ENCODE data around the gene MCRIP1. TPM values are rescaled to one million over a fixed set of nuclear protein-coding genes. Genes with fewer than 3 reads are reported as not detected.
A peak's percentile ranks its signal among the peaks of the same experiment; 100 is the strongest.

MCRIP1 gene
- total and polyA plus RNA-seq, 2 of the 8 experiments (the other 6 are each of a cell fraction or from before 2014, with no cell fraction given), result 103 to 151 TPM

DNA sequence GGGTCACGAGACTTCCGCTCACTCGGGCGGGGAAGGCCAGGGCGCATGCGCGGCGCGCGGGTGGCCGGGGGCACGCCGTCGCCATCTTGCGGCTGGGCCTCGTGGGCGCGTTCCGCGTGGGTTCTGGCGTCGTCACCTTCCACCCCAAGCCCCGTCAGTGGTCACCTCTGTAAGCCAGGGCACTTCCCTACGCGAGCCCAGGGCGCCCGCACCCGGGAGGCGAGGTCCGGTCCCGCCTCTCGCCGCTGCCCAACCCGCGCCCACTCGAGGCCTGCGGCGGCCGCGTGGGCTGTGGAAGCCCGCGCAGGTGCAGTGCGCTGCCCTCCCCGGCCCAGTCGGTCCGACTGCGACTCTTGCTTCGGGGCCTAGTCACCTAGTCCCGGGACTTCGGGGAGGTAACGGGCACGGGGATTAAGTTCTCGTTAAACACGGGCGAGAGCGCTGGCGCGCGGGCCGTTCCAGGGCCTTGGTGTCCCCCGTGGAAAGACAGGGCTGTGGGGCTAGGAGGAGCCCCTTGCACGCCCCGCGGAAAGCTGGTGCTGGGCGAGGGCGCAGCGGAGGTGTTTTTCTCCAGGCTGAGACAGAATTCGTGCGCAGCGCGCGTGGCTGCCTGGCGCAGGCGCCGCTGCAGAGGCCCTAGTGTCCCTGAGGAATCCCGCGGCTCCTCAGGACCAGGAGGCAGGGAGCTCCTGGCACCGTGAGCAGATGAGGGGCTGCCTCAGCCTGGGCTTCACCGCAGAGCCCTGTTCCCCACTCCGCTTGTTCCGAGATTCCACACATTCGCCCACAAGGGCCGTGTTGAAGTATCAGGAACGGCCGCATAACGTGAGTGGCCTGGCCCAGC, 38.5 kb upstream of the MCRIP1 start (continued):
- TF ChIP-seq RAD21 (IDR thresholded peaks at IDR 0.05 in 1 of 2, conservative IDR thresholded peaks at IDR 0.05 in 1 of 2; ENCODE audit: low read depth in 2 of 2, low read length in 2 of 2) (no peak), SP2 (IDR thresholded peaks at IDR 0.05; ENCODE audit: low read length) (no peak), TCF12 (IDR thresholded peaks at IDR 0.05; ENCODE audit: low read depth, low read length) (no peak), HDAC2 (IDR thresholded peaks at IDR 0.05; ENCODE audit: borderline replicate concordance in 1 of 2, low read depth in 2 of 2, low read length in 2 of 2) (peak in 1 of 2 experiments; percentile 97; a peak in 1 of 4 replicates), KDM1A (IDR thresholded peaks at IDR 0.05; ENCODE audit: borderline replicate concordance, low read length) (no peak), CTCF (IDR thresholded peaks at IDR 0.05; ENCODE audit: control extremely low read depth in 1 of 3, insufficient read depth in 1 of 3, low read depth in 1 of 3, low read length in 3 of 3) (peak in 1 of 3 experiments; percentile 2; a peak in 1 of 4 replicates), ASH2L (IDR thresholded peaks at IDR 0.05; ENCODE audit: low read length) (peak; percentile 72), CBX5 (IDR thresholded peaks at IDR 0.05; ENCODE audit: low read depth, low read length) (no peak), RXRA (IDR thresholded peaks at IDR 0.05; ENCODE audit: insufficient read depth, low read depth, low read length) (no peak), CEBPB (IDR thresholded peaks at IDR 0.05; ENCODE audit: low read depth, low read length) (no peak), TAF1 (IDR thresholded peaks at IDR 0.05; ENCODE audit: low read depth, low read length) (0 out of 2 replicates have a peak, but pooled peaks have one; percentile 23), PHF8 (conservative IDR thresholded peaks at IDR 0.05; ENCODE audit: low read depth, low read length) (peak; percentile 78), KDM4A (IDR thresholded peaks at IDR 0.05; ENCODE audit: low read depth, low read length, severe bottlenecking) (peak; percentile 82), GTF2F1 (IDR thresholded peaks at IDR 0.05; ENCODE audit: borderline replicate concordance, low read depth, low read length) (no peak), MAX (IDR thresholded peaks at IDR 0.05) (peak; percentile 92)
- TF ChIP-seq, protein P1, sequence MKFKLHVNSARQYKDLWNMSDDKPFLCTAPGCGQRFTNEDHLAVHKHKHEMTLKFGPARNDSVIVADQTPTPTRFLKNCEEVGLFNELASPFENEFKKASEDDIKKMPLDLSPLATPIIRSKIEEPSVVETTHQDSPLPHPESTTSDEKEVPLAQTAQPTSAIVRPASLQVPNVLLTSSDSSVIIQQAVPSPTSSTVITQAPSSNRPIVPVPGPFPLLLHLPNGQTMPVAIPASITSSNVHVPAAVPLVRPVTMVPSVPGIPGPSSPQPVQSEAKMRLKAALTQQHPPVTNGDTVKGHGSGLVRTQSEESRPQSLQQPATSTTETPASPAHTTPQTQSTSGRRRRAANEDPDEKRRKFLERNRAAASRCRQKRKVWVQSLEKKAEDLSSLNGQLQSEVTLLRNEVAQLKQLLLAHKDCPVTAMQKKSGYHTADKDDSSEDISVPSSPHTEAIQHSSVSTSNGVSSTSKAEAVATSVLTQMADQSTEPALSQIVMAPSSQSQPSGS (IDR thresholded peaks at IDR 0.05; ENCODE audit: low read length), result no peak
- TF ChIP-seq, protein P2, sequence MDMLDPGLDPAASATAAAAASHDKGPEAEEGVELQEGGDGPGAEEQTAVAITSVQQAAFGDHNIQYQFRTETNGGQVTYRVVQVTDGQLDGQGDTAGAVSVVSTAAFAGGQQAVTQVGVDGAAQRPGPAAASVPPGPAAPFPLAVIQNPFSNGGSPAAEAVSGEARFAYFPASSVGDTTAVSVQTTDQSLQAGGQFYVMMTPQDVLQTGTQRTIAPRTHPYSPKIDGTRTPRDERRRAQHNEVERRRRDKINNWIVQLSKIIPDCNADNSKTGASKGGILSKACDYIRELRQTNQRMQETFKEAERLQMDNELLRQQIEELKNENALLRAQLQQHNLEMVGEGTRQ (IDR thresholded peaks at IDR 0.05; ENCODE audit: low read length), result peak; percentile 66

Data from H1 (cell line).